Measurements from ENCODE around the gene SCD5. TPM values are rescaled to one million over a fixed set of nuclear protein-coding genes. Genes with fewer than 3 reads are reported as not detected.

Gene SCD5
- total and polyA plus RNA-seq, 2 of the 4 experiments (the other 2 are of a cell fraction): 12.4 to 13.5 TPM

DNA sequence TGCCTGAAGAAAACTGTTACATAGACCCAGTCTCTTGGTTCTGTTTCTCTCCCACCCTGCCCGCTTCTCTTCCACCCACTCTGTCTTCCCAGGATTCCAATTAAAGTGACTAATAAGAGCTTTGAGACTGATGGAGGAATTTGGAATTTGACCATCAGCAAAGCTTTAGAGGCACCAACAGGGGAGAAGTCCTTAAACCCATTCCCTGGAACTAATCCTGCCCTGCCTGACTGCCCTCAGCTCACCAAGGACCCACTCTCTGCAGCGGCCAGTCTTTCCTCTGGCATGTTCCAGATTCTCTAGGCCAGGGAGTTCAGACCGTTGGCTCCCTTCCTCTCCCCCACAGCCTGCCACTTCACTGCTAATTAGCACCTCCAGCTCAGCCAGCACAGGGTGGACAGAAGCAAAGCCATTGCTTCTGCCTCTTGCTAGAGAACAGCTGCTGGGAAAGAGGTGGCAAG is 23.9 kb downstream of the SCD5 start:
- Histone ChIP-seq H2BK20ac (ENCODE audit: low read depth, low read length) (no peak overlapping the region), H3K56ac (ENCODE audit: extremely low read depth, insufficient read depth, low read length) (no peak overlapping the region), H2BK120ac (ENCODE audit: low read depth, low read length) (no peak overlapping the region), H4K8ac (ENCODE audit: low read depth in 2 of 2, low read length in 2 of 2) (no peak overlapping the region), H3K4me1 (ENCODE audit: control insufficient read depth, insufficient read depth, low read length) (peaks cover 15% of the 10 kb centered on the region), H3K27ac (ENCODE audit: insufficient read depth, low read length) (no peak overlapping the region), H2AK9ac (replicated peaks; ENCODE audit: low read depth, low read length, poor library complexity) (no peak overlapping the region), H2AK5ac (ENCODE audit: low read depth, low read length) (peak overlapping the region; percentile 0; the same call in 1 of the 2 replicates), H3K9me1 (ENCODE audit: insufficient read depth, low read length) (0 out of 2 replicates have a peak, but pooled peaks cover 9% of the 10 kb centered on the region), H3K9me3 (ENCODE audit: control insufficient read depth, insufficient read depth, low read length) (no peaks in the 10 kb centered on the region), H2BK15ac (ENCODE audit: low read depth, low read length) (no peak overlapping the region), H3K23ac (ENCODE audit: low read depth, low read length) (no peak overlapping the region; the same call in 1 of the 2 replicates), H3K14ac (replicated peaks; ENCODE audit: low read depth, low read length) (no peak overlapping the region), H3K36me3 (ENCODE audit: control insufficient read depth, insufficient read depth, low read length) (no peaks in the 10 kb centered on the region), H4K91ac (ENCODE audit: insufficient read depth, low read depth, low read length) (no peak overlapping the region; the same call in 1 of the 2 replicates), H2BK5ac (ENCODE audit: low read depth, low read length, poor library complexity, severe bottlenecking) (peak overlapping the region; percentile 1), H3K79me1 (ENCODE audit: low read depth in 1 of 2, low read length in 2 of 2) (peaks cover 14 to 18% of the 10 kb centered on the region in 2 experiments; a peak in 3 of 4 replicates), H4K20me1 (ENCODE audit: insufficient read depth, low read length) (peaks cover 3% of the 10 kb centered on the region), H3K4ac (ENCODE audit: low read depth, low read length) (no peak overlapping the region), H2AFZ (replicated peaks; ENCODE audit: low read length, poor library complexity) (peak overlapping the region; percentile 4), H3K9ac (ENCODE audit: low read depth, low read length) (no peak overlapping the region), H3K4me2 (ENCODE audit: low read depth, low read length) (no peak overlapping the region), H4K5ac (ENCODE audit: low read depth, low read length) (no peak overlapping the region), H3K4me3 (ENCODE audit: insufficient read depth, low read depth, low read length) (no peak overlapping the region), H3K27me3 (ENCODE audit: control insufficient read depth, insufficient read depth, low read length) (no peaks in the 10 kb centered on the region), H3K18ac (ENCODE audit: low read depth, low read length) (no peak overlapping the region)
- WGBS, 2 experiments (ENCODE audit: extremely low coverage in 2 of 2, insufficient read length in 1 of 2): no CpG with 5 or more reads among the region's 3 CpGs
- TF ChIP-seq, protein P1, sequence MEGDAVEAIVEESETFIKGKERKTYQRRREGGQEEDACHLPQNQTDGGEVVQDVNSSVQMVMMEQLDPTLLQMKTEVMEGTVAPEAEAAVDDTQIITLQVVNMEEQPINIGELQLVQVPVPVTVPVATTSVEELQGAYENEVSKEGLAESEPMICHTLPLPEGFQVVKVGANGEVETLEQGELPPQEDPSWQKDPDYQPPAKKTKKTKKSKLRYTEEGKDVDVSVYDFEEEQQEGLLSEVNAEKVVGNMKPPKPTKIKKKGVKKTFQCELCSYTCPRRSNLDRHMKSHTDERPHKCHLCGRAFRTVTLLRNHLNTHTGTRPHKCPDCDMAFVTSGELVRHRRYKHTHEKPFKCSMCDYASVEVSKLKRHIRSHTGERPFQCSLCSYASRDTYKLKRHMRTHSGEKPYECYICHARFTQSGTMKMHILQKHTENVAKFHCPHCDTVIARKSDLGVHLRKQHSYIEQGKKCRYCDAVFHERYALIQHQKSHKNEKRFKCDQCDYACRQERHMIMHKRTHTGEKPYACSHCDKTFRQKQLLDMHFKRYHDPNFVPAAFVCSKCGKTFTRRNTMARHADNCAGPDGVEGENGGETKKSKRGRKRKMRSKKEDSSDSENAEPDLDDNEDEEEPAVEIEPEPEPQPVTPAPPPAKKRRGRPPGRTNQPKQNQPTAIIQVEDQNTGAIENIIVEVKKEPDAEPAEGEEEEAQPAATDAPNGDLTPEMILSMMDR (conservative IDR thresholded peaks at IDR 0.05; ENCODE audit: low read depth, low read length): no peak
- TF ChIP-seq MAZ (IDR thresholded peaks at IDR 0.05; ENCODE audit: borderline replicate concordance, low read depth, low read length): no peak
- no peak for TF ChIP-seq RFX5 (IDR thresholded peaks at IDR 0.05; ENCODE audit: low read depth, low read length)
- no peak for TF ChIP-seq BHLHE40 (IDR thresholded peaks at IDR 0.05; ENCODE audit: low read depth, low read length)
- TF ChIP-seq RCOR1 (IDR thresholded peaks at IDR 0.05; ENCODE audit: insufficient replicate concordance, low read length): no peak
- TF ChIP-seq, protein P2, sequence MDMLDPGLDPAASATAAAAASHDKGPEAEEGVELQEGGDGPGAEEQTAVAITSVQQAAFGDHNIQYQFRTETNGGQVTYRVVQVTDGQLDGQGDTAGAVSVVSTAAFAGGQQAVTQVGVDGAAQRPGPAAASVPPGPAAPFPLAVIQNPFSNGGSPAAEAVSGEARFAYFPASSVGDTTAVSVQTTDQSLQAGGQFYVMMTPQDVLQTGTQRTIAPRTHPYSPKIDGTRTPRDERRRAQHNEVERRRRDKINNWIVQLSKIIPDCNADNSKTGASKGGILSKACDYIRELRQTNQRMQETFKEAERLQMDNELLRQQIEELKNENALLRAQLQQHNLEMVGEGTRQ (IDR thresholded peaks at IDR 0.05; ENCODE audit: low read depth, low read length): no peak
- no peak for TF ChIP-seq SMC3 (IDR thresholded peaks at IDR 0.05; ENCODE audit: low read depth, low read length)
- TF ChIP-seq RAD21 (IDR thresholded peaks at IDR 0.05; ENCODE audit: low read length): no peak
- ChIA-PET POLR2A (ENCODE audit: unreplicated experiment) (no interaction called here), CTCF (interaction anchor here (0.6 kb wide), 1 partner anchor 41 kb away, joined by 3 read pairs; no protein-coding TSS in a partner anchor)
- DNase-seq: peak; percentile 49
- ATAC-seq (ENCODE audit: low read depth): peak; percentile 28; the same call in 1 of the 2 replicates
- no TSS peak for BruUV-seq (replicated peaks)
- dilution Hi-C loops (cut with HindIII; ENCODE audit: low sequenced_read_pairs, unreplicated experiment) (no loop called here), intact Hi-C loops (cut with micrococcal nuclease) (no loop called here), in situ Hi-C loops (cut with MboI; ENCODE audit: low sequenced_read_pairs) (no loop called here)

Measured in IMR-90 (cell line).